D721Med (cell line): ENCODE measurements around the gene GTPBP1.

Experiments
- DNase-seq: peaks from one replicate; pipeline ENCODE4 v3.0.0; 2011; ENCODE audit warnings: low spot score; ENCODE audit not compliant: insufficient read length
- FAIRE-seq: peaks from 2 replicates; lab custom pipeline; 2011; peaks lifted over from hg19 to GRCh38; lab: Jason Lieb, UNC
- TF ChIP-seq, protein P1 (sequence below): IDR thresholded peaks from 2 replicates; pipeline ENCODE4 v1.5.1; 2012; ENCODE audit warnings: mild to moderate bottlenecking, control low read depth; ENCODE audit not compliant: insufficient read depth; ENCODE audit errors: missing control alignments

Gene GTPBP1

DNA sequence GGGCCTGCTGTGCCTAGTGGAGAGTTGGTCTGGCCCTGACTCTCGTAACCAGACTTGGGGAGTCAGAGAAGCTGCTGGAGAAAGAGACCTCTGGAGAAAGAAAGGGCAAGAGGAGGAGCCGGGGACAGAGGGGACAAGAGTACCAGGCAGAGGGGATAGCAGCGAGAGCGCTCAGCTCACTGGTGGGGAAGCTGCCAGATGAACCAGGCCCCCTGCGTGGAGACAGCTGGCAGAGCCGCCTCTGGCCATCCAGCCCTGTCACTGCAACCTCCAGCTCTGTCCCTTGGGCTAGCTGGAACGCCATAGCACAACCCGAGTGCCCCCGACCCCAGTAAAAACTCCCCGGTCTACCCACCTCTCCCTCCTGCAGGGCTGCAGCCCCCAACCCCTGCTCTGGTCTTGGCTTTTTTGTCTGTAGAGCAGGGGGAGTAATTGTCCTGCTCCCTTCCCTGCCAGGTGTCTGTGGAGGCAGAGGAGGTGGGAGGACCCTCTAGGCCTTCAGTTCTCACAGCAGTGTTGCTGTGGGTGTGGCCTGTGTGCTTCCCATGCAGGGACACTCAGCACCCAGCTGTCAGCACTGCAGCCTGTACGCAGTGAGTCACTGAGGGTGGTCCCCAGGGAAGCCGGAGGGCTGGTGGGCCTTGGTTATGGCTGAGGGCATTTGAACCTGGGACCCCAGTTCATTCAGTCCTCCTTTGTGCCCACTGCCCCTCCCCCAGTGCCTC, 54.9 kb downstream of the GTPBP1 start:
- FAIRE-seq (no peak), DNase-seq (no peak)
- TF ChIP-seq, protein P1, sequence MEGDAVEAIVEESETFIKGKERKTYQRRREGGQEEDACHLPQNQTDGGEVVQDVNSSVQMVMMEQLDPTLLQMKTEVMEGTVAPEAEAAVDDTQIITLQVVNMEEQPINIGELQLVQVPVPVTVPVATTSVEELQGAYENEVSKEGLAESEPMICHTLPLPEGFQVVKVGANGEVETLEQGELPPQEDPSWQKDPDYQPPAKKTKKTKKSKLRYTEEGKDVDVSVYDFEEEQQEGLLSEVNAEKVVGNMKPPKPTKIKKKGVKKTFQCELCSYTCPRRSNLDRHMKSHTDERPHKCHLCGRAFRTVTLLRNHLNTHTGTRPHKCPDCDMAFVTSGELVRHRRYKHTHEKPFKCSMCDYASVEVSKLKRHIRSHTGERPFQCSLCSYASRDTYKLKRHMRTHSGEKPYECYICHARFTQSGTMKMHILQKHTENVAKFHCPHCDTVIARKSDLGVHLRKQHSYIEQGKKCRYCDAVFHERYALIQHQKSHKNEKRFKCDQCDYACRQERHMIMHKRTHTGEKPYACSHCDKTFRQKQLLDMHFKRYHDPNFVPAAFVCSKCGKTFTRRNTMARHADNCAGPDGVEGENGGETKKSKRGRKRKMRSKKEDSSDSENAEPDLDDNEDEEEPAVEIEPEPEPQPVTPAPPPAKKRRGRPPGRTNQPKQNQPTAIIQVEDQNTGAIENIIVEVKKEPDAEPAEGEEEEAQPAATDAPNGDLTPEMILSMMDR = no peak

DNA sequence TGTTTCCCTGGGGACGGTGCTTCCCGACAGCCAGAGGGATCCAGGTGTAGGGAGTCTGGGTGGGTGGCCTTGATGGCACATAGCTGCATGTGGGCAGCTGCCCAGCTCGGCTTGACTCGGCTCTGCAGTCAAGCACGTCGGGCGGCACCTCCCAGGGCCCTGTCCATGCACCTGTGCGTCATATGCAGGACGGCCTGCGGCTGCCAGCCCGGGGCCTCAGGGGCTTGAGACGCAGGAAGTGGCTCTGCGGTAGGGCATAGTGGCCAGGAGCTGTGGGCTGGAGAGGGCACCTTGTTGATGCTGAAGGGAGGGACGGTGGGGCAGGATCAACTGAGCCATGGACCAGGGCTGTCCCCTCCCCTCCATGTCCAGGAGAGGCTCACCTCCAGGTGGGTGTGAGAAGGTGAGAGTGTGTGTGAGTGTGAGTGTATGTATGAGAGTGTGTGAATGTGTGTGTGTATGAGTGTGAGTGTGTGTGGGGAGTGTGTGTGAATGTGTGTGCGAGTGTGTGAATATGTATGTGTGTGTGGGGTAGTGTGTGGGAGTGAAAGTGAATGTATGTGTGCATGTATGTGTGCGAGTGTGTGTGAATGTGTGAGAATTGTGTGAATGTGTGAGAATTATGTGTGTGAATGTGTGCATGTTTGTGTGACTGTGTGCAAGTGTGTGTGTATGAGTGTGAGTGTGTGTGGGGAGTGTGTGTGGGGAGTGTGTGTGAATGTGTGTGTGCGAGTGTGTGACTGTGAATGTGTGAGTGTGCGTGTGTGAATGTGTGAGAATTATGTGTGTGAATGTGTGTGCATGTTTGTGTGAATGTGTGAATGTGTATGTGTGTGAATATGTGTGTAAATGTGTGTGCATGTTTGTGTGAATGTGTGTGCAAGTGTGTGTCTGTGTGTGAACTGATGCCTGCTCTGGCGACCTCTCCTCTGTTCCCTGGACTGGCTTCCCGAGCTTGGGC, 55.7 kb downstream of the GTPBP1 start:
- FAIRE-seq (no peak), DNase-seq (no peak)
- TF ChIP-seq, protein P1 = no peak

DNA sequence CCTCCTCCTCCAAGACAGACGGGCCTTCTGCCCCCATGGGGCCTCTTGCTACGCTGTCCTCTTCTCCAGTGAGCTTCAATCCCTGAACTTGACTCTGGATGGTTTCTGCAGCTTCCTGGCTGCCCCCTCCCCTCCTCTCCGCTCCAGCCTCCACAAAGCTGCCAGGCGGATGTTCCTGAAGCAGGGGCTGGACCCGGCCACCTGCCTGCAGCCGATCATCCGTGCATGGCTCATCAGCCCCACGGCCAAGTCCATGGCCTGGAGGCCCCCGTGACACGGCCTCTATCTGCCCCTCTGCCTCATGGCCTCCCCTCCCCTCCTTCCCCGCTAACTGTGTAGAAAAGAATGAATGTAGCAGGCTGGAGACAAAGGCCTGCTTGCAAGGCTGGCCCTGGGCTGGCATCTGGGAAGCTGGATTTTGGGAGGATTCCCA, 56.8 kb downstream of the GTPBP1 start:
- FAIRE-seq = no peak
- TF ChIP-seq, protein P1 = no peak
- no peak for DNase-seq

DNA sequence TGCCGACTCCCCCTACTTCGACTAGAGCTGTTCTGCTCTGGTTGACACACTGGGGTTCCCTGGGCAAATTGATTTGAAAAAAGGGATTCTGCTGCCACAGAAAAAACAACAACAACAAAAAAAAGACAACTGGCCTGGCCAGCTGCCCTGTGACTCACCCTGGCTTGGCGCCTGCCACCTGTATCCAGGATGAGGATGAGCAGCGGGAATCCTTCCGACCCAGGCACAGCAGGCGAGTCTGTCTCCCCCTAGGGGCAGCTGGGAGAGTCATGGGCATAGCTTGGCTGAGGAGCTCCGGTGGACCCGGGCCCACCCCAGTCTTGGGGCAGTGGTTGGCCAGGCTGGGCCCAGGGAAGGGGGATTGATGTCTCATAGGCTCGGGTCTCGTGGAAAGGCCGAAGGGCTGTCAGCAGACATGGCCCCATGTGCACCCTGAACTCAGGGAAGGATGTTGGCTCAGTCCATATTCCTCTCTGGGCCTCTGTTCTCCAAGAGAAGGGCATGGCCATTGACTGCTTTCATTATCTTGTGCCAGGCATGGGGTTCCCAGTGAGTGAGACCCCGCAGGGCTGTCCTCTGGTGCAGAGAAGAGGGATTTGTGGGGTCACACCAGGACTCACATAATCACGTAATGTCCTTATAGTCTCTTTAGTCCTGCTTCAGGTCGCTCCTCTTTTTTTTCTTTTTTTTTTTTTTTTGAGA, 60.5 kb downstream of the GTPBP1 start:
- FAIRE-seq (no peak), DNase-seq (peak; percentile 72)
- TF ChIP-seq, protein P1 = peak; percentile 72

DNA sequence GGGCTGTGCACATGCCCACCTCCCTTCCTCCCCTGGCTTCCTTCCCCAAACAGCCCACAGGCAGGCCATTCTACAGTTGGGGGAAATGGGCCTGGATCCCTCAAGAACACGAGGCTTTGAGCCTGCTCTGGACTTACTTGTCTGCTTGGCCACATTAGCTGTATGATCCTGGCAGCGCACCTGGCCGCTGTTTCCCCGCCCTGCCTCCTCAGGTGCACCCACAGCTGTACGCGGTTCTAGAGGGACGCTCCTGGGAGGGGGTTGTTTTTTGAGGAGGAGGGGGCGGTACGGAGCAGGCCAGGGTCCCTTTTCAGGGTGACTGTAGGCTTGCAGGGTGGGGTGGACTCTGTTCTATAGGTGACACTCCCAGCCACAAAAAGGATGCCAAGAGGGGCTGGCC, 61.6 kb downstream of the GTPBP1 start:
- no peak for DNase-seq
- TF ChIP-seq, protein P1 = no peak
- FAIRE-seq = no peak

DNA sequence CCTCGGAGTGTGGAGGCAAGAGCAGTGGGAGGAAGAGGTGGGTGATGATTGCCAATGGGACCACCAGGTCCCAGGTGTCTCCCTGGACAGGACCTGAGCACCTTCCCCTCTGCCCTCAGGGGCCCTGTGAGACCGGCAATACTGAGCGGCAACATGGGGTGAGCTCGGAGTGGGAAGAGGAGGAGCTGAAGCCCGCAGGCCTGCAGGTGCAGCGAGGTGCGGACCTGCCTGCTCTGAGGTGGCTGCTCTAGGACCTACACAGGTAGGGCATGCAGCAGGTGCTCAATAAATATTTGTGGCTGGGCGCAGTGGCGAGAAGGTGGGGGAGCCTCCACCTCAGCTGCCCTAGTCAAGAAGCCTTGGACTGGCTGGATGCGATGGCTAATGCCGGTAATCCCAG, 62.3 kb downstream of the GTPBP1 start:
- no peak for DNase-seq
- no peak for FAIRE-seq
- TF ChIP-seq, protein P1 = no peak
